Fibroblast of lung (primary cell): ENCODE measurements around the gene MFSD11. TPM values are rescaled to one million over a fixed set of nuclear protein-coding genes. Genes with fewer than 3 reads are reported as not detected.

Experiments
- DNase-seq, 2 donors: peaks; one replicate each; pipeline versions ENCODE4 v3.0.0 to v3.0.0-alpha.2; 2010; ENCODE audit warnings: low read depth in 2 of 2
- H2AFZ ChIP-seq: 2 replicates; pipeline ENCODE4 v1.5.1; 2012; ENCODE audit warnings: low read length, control low read depth, inconsistent platforms
- H3K27ac ChIP-seq: 2 replicates; pipeline ENCODE4 v1.5.1; 2011; ENCODE audit warnings: low read length, control low read depth; ENCODE audit not compliant: insufficient read depth
- H3K27me3 ChIP-seq: 2 replicates; pipeline ENCODE4 v1.5.1; 2011; ENCODE audit warnings: mild to moderate bottlenecking, low read length; ENCODE audit not compliant: control insufficient read depth, insufficient read depth
- H3K36me3 ChIP-seq: 2 replicates; pipeline ENCODE4 v1.5.1; 2011; ENCODE audit warnings: low read length; ENCODE audit not compliant: control insufficient read depth, insufficient read depth
- H3K4me1 ChIP-seq: 2 replicates; pipeline ENCODE4 v1.5.1; 2011; ENCODE audit warnings: low read length; ENCODE audit not compliant: control insufficient read depth, insufficient read depth; ENCODE audit errors: extremely low read depth
- H3K4me2 ChIP-seq: 2 replicates; pipeline ENCODE4 v1.5.1; 2011; ENCODE audit warnings: low read length, control low read depth; ENCODE audit not compliant: insufficient read depth; ENCODE audit errors: extremely low read depth
- H3K4me3 ChIP-seq, 4 experiments: fragments of 200-600 bp in 1 of 4; sonication (generic) in 1 of 4; replicated peaks in 1 of 4; 2 replicates each; pipeline ENCODE4 v1.5.1; 2011 to 2016; ENCODE audit warnings: low read length in 4 of 4, low read depth in 3 of 4, mild to moderate bottlenecking in 3 of 4, control low read depth in 2 of 4, inconsistent platforms in 1 of 4, mixed read lengths in 1 of 4; ENCODE audit not compliant: insufficient read depth in 1 of 4; ENCODE audit errors: control extremely low read depth in 1 of 4
- H3K79me2 ChIP-seq: 2 replicates; pipeline ENCODE4 v1.5.1; 2012; ENCODE audit warnings: mild to moderate bottlenecking, low read length, inconsistent platforms; ENCODE audit not compliant: control insufficient read depth, insufficient read depth
- H3K9ac ChIP-seq: 2 replicates; pipeline ENCODE4 v1.5.1; 2011; ENCODE audit warnings: mild to moderate bottlenecking, low read length, control low read depth; ENCODE audit not compliant: insufficient read depth
- H3K9me3 ChIP-seq: 2 replicates; pipeline ENCODE4 v1.5.1; 2012; ENCODE audit warnings: low read depth, low read length; ENCODE audit not compliant: control insufficient read depth, insufficient read depth
- H4K20me1 ChIP-seq: 2 replicates; pipeline ENCODE4 v1.5.1; 2011; ENCODE audit warnings: low read length; ENCODE audit not compliant: control insufficient read depth, insufficient read depth; ENCODE audit errors: extremely low read depth
- EZH2 ChIP-seq: IDR thresholded peaks from 2 replicates; pipeline ENCODE4 v1.5.1; 2012; ENCODE audit warnings: low read length, control low read depth, mild to moderate bottlenecking; ENCODE audit errors: missing control alignments
- polyA plus RNA-seq, 2 donors: library from polyadenylated mRNA; depleted of rRNA in 1 of 2; stranded (reverse) in 1 of 2; unstranded in 1 of 2; fragments of >200 nt; gene quantifications; 2 replicates each; pipeline ENCODE4 v1.2.1, GENCODE V29; 2011 to 2012; ENCODE audit warnings: missing spikeins in 1 of 2
- total RNA-seq: library from RNA; depleted of rRNA; stranded (reverse); fragments of >200 nt; gene quantifications from 2 replicates; pipeline ENCODE4 v1.2.1, GENCODE V29; 2014
- TF ChIP-seq, protein P1 (sequence below), 2 donors: IDR thresholded peaks in 1 of 2; conservative IDR thresholded peaks in 1 of 2; 1 replicate in 1 of 2; 2 replicates in 1 of 2; pipeline ENCODE4 v1.5.1; 2011 to 2012; ENCODE audit warnings: low read length in 2 of 2, control low read depth in 1 of 2, inconsistent platforms in 1 of 2, low read depth in 1 of 2, mild to moderate bottlenecking in 1 of 2

MFSD11 gene
- total and polyA plus RNA-seq, 2 donors (not counting 1 experiment from before 2014, with no cell fraction given), result 22.4 to 31.4 TPM

GRCh38 chr17:76824093-76824492 is 86.2 kb downstream of the MFSD11 start:
- Histone ChIP-seq H3K36me3 (no peaks in the 10 kb centered on the region), H3K79me2 (no peaks in the 10 kb centered on the region), H4K20me1 (no peaks in the 10 kb centered on the region), H3K9ac (no peak overlapping the region), H2AFZ (no peak overlapping the region), H3K4me3 (no peak overlapping the region), H3K4me2 (no peak overlapping the region), H3K9me3 (no peaks in the 10 kb centered on the region), H3K27me3 (peaks cover 2% of the 10 kb centered on the region), H3K27ac (no peak overlapping the region), H3K4me1 (no peaks in the 10 kb centered on the region)
- DNase-seq, result no peak
- TF ChIP-seq EZH2, result no peak
- TF ChIP-seq, protein P1, sequence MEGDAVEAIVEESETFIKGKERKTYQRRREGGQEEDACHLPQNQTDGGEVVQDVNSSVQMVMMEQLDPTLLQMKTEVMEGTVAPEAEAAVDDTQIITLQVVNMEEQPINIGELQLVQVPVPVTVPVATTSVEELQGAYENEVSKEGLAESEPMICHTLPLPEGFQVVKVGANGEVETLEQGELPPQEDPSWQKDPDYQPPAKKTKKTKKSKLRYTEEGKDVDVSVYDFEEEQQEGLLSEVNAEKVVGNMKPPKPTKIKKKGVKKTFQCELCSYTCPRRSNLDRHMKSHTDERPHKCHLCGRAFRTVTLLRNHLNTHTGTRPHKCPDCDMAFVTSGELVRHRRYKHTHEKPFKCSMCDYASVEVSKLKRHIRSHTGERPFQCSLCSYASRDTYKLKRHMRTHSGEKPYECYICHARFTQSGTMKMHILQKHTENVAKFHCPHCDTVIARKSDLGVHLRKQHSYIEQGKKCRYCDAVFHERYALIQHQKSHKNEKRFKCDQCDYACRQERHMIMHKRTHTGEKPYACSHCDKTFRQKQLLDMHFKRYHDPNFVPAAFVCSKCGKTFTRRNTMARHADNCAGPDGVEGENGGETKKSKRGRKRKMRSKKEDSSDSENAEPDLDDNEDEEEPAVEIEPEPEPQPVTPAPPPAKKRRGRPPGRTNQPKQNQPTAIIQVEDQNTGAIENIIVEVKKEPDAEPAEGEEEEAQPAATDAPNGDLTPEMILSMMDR (conservative IDR thresholded peaks at IDR 0.05 in 1 of 2, IDR thresholded peaks at IDR 0.05 in 1 of 2; ENCODE audit: low read depth in 1 of 2, low read length in 2 of 2), result no peak

- Histone ChIP-seq H3K27ac (no peak overlapping the region), H2AFZ (no peak overlapping the region), H3K4me3 (no peak overlapping the region), H3K9ac (no peak overlapping the region), H3K9me3 (no peaks in the 10 kb centered on the region), H3K79me2 (no peaks in the 10 kb centered on the region), H3K4me1 (no peaks in the 10 kb centered on the region), H3K27me3 (no peaks in the 10 kb centered on the region), H4K20me1 (no peaks in the 10 kb centered on the region), H3K4me2 (no peak overlapping the region), H3K36me3 (no peaks in the 10 kb centered on the region)
- DNase-seq, result no peak
- TF ChIP-seq EZH2, result no peak
- TF ChIP-seq, protein P1 (conservative IDR thresholded peaks at IDR 0.05 in 1 of 2, IDR thresholded peaks at IDR 0.05 in 1 of 2; ENCODE audit: low read depth in 1 of 2, low read length in 2 of 2), result no peak
These were observed 88.6 kb downstream of the MFSD11 start for GRCh38 chr17:76826330-76827068.

DNA sequence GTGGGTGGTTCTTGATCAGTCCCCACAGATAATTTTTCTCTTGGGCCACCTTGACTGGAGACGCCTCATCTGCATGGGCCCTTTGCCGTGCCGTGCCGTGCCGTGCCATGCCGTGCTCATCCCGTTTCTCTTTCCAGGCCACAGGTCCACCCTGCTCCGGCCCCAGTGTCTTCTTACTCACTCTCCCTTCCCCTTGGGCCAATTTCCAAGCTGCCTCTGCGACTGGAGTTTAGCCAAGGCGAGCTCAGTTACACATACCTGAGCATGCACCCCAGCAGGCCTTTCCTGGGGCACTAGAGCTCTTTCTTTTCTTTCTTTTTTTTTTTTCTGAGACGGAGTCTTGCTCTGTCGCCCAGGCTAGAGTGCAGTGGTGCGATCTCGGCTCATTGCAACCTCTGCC is 89.8 kb downstream of the MFSD11 start:
- H4K20me1 ChIP-seq, result no peaks in the 10 kb centered on the region
- H3K9me3 ChIP-seq, result no peaks in the 10 kb centered on the region
- no peaks in the 10 kb centered on the region for H3K79me2 ChIP-seq
- H2AFZ ChIP-seq, result no peak overlapping the region
- H3K36me3 ChIP-seq, result no peaks in the 10 kb centered on the region
- H3K4me3 ChIP-seq, result no peak overlapping the region
- no peak overlapping the region for H3K4me2 ChIP-seq
- H3K4me1 ChIP-seq, result no peaks in the 10 kb centered on the region
- no peak overlapping the region for H3K27ac ChIP-seq
- TF ChIP-seq, protein P1 (conservative IDR thresholded peaks at IDR 0.05 in 1 of 2, IDR thresholded peaks at IDR 0.05 in 1 of 2; ENCODE audit: low read depth in 1 of 2, low read length in 2 of 2), result no peak
- TF ChIP-seq EZH2, result no peak
- H3K27me3 ChIP-seq, result no peaks in the 10 kb centered on the region
- H3K9ac ChIP-seq, result no peak overlapping the region
- no peak for DNase-seq

Other genes with a start within 250 kb of the MFSD11 start
- 3.9 and 5.1 TPM in 2 replicates for gene RHBDF2, start 236.7 kb upstream of the MFSD11 start, total RNA-seq
- gene RHBDF2, start 236.7 kb upstream of the MFSD11 start, polyA plus RNA-seq, result 0.94 and 1.7 TPM in 2 replicates
- 12.4 and 19.5 TPM in 2 replicates for gene CYGB, start 200.4 kb upstream of the MFSD11 start, total RNA-seq
- 9.1 and 10.0 TPM in 2 replicates for gene CYGB, start 200.4 kb upstream of the MFSD11 start, polyA plus RNA-seq
- gene PRCD, start 198.1 kb upstream of the MFSD11 start, total RNA-seq, result 4.1 and 4.3 TPM in 2 replicates
- gene PRCD, start 198.1 kb upstream of the MFSD11 start, polyA plus RNA-seq, result 0.72 and 0.89 TPM in 2 replicates
- 0.83 and 1.0 TPM in 2 replicates for gene ST6GALNAC2, start 152.3 kb upstream of the MFSD11 start, total RNA-seq
- gene ST6GALNAC2, start 152.3 kb upstream of the MFSD11 start, polyA plus RNA-seq, result 0.42 and 1.3 TPM in 2 replicates
- gene ST6GALNAC1, start 94.4 kb upstream of the MFSD11 start, total RNA-seq, result not detected in 2 replicates
- gene ST6GALNAC1, start 94.4 kb upstream of the MFSD11 start, polyA plus RNA-seq, result not detected in 2 replicates
- gene MXRA7, start 27.2 kb upstream of the MFSD11 start, total RNA-seq, result 127 and 142 TPM in 2 replicates
- 215 and 307 TPM in 2 replicates for gene MXRA7, start 27.2 kb upstream of the MFSD11 start, polyA plus RNA-seq
- 13.6 and 16.2 TPM in 2 replicates for gene JMJD6, start 11.5 kb upstream of the MFSD11 start, total RNA-seq
- 16.5 and 17.7 TPM in 2 replicates for gene JMJD6, start 11.5 kb upstream of the MFSD11 start, polyA plus RNA-seq
- 21.1 and 26.4 TPM in 2 replicates for gene METTL23, start 11.3 kb upstream of the MFSD11 start, total RNA-seq
- 34.5 and 35.1 TPM in 2 replicates for gene METTL23, start 11.3 kb upstream of the MFSD11 start, polyA plus RNA-seq
- gene SRSF2, start 788 bp upstream of the MFSD11 start, total RNA-seq, result 59.6 and 77.5 TPM in 2 replicates
- gene SRSF2, start 788 bp upstream of the MFSD11 start, polyA plus RNA-seq, result 203 and 238 TPM in 2 replicates
- gene MGAT5B, start 130.3 kb downstream of the MFSD11 start, total RNA-seq, result 0.17 and 0.26 TPM in 2 replicates
- gene MGAT5B, start 130.3 kb downstream of the MFSD11 start, polyA plus RNA-seq, result 0.09 and 0.35 TPM in 2 replicates